NCI-H2227 treated with DMSO at 0.1 percent for 48 hours (cell line): ENCODE results near the gene HS6ST1.

Source experiments
- DNase-seq: peaks from one replicate; lab custom pipeline; 2025; lab: John Stamatoyannopoulos, UW

The HS6ST1 gene

GRCh38 chr2:128310094-128310716 is 8.5 kb downstream of the HS6ST1 start:
- DNase-seq = no peak

GRCh38 chr2:128309280-128310093 is 9.2 kb downstream of the HS6ST1 start:
- no peak for DNase-seq

- no peak for DNase-seq
Measured at GRCh38 chr2:128308889-128309279, 9.8 kb downstream of the HS6ST1 start.

- no peak for DNase-seq
Measured at GRCh38 chr2:128308284-128308731, 10.4 kb downstream of the HS6ST1 start.

DNA sequence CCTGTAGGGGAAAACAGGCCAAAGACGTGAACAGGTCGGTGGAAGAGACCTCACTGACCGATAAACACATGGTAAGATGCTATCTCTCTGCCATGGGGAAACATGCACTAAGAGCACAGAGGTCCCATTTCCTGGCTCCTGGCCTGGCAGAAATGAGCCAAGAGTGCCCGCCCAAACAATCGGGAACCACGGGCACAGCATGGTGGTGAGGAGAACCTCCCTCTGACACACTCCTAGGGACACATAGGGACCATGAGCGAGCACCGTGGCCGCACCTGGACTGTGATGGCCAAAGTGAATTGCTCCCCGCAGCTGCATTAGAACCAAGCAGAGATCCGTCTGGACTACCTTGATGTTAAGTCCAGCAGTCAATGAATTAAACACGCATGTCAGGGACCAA is 11.1 kb downstream of the HS6ST1 start:
- DNase-seq = no peak

DNA sequence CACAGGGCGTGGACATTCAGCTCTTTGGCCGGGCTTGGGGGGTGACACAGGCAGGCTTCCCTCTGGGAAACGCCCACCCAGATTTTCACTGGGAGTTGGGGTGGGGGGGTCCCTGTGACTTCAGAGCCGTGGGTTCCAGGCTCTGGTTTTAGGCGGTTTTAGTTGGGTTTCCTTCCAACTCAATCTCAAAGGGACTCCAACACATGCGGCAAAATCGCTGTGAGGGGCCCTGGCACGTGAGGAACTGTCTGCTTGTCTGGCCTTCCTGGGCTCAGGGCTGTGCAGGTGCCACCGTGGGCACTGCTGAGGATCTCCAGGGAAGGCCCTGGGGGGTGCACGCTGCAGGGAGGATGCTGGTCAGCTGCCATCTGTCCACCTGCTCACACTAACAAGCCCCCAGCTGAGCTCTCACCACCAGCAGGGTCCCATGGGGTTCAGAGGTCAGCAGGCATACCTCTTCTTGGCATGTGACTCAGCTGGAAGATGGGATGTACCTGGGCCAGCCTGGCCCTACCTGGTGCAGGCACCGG is 11.7 kb downstream of the HS6ST1 start:
- no peak for DNase-seq

- DNase-seq = peak; percentile 35
Measured at GRCh38 chr2:128306081-128306930, 12.4 kb downstream of the HS6ST1 start.

DNA sequence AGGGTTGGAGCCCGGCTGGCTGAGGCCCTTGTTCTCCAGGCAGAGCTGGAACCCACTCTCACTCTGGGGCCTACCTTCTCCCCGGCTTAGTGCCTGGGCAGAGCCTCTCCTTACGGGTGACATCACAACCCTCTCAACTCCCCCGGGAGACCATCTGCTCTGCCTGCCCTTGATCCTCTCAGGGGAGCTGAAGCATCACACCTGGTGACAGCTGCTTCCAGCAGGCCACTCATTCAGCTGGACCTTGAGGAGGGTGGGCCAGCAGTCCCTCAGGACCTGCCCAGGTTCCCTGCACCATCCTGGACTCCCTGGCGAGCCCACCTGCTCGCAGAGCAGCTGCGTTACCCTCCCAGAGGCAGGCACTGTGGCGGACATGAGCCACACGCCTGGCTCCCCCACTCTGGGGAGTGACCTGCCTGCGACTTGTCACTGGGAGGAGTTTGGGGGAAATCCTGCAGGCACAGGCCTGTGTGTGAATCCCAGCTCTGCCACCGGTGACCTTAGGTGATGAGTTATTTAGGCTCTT is 13.1 kb downstream of the HS6ST1 start:
- DNase-seq = no peak

GRCh38 chr2:128304715-128305554 is 13.7 kb downstream of the HS6ST1 start:
- peak; percentile 55 for DNase-seq

- no peak for DNase-seq
Measured at GRCh38 chr2:128304330-128304714, 14.3 kb downstream of the HS6ST1 start.

- no peak for DNase-seq
Measured at GRCh38 chr2:128303911-128304310, 14.8 kb downstream of the HS6ST1 start.

- no peak for DNase-seq
Measured at GRCh38 chr2:128303095-128303791, 15.4 kb downstream of the HS6ST1 start.

DNA sequence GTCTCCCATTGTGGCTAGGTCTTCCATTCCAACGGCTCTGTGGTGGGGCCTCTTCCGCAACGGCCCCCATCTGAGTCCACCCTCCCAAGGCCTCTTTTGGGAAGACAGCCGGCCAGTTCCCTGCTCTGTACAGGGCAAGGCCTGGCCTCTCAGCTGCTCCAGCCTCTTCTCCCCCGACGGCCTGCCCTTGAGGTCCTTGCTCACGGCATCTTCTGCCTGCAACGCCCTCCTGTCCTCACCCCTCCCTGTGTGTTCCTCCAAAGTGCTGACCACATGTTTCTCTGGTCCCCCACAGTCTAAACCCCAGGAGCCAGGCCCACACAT is 16.0 kb downstream of the HS6ST1 start:
- DNase-seq = no peak

DNA sequence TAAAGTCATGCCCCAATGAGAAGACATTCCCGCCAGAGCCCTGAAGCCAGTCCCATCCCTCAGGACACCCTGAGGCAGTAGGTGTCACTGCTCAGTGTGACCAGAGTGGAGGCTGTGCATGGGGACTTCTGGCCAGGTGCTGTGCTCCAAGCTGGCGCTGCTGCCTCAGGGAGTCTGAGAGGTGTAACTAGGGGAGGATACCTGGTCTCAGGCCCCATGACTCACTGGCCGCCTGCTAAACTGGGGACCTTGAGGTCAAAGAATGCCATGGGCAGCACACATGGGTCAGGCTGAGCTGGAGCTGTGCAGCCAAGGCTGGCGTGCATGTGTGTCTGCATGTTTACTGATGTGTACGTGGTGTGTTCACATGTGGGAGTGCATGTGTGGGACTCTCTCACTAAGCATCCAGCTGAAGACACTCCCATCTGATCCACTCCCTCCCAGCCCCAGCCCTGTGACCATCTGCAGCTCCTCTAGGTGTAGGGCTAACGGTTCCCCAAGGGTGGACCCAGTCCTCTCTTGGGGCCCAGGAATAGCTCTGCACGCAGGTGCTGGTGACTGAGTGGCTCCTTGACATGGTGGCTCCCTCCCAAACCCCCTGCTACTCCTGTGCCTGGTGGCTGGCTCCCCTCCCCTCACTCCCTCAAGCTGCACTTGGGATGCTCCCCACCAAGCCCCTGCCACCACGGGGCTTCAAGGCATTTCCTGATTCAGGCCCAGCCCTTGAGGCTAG is 16.5 kb downstream of the HS6ST1 start:
- no peak for DNase-seq

GRCh38 chr2:128301501-128301966 is 17.1 kb downstream of the HS6ST1 start:
- DNase-seq = no peak

- no peak for DNase-seq
Measured at GRCh38 chr2:128301021-128301420, 17.6 kb downstream of the HS6ST1 start.

- no peak for DNase-seq
Measured at GRCh38 chr2:128300151-128301020, 18.3 kb downstream of the HS6ST1 start.

DNA sequence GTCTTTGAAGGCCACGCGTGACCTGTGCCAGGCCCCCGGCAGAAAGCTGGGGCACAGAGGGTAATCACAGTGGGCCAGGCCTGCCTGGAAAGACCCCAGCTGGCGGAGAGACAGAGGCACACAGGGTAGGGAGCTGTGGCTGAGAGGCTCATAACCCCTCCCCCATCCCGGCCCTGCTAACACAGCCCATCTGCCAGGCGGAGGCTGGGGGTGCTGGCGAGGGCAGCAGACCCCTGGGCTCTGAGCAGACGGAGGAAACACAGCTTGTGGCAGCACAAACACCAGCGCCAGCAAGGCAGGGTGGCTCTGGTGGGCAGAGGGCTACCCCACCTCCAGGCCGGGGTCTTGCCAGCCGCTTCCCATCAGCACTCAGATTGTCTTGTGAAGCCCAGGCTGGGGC is 19.0 kb downstream of the HS6ST1 start:
- DNase-seq = no peak
